H1 (cell line): ENCODE results near the gene EVC2. TPM values are rescaled to one million over a fixed set of nuclear protein-coding genes. Genes with fewer than 3 reads are reported as not detected.
"Not testable (repeated sequence)": the region's sequence is repeated elsewhere in the genome, so short reads cannot be mapped to it uniquely, and the experiment has no call there.

Experiments used
- CTCF ChIA-PET: fragments of 300-600 bp; sonication (Branson Sonifier 250); formaldehyde crosslinking; loops from one replicate; lab custom pipeline; 2021; ENCODE audit not compliant: partially characterized antibody; lab: Charles Lee
- POLR2A ChIA-PET: fragments of 300-600 bp; sonication (Branson Sonifier 250); formaldehyde crosslinking; loops from one replicate; lab custom pipeline; 2021; ENCODE audit warnings: inconsistent platforms; ENCODE audit not compliant: partially characterized antibody; lab: Charles Lee
- DNase-seq, 2 experiments: peaks; one replicate each; pipeline versions ENCODE4 v3.0.0 to v3.0.0-alpha.2; 2010 to 2022; ENCODE audit warnings: low spot score in 2 of 2, low read depth in 1 of 2, mixed read lengths in 1 of 2
- FAIRE-seq: peaks from 2 replicates; lab custom pipeline; 2011; peaks lifted over from hg19 to GRCh38; lab: Jason Lieb, UNC
- H2AFZ ChIP-seq: 2 replicates; pipeline ENCODE4 v1.8.1; 2012; ENCODE audit warnings: low read length, inconsistent platforms
- H2AK5ac ChIP-seq: 2 replicates; pipeline ENCODE4 v1.6.1; 2013; ENCODE audit warnings: low read depth, low read length
- H2BK120ac ChIP-seq: replicated peaks from 2 replicates; pipeline ENCODE3; 2013; ENCODE audit warnings: low read depth, low read length, inconsistent platforms
- H2BK12ac ChIP-seq: 2 replicates; pipeline ENCODE4 v1.6.1; 2013; ENCODE audit warnings: low read depth, low read length
- H2BK15ac ChIP-seq: 2 replicates; pipeline ENCODE4 v1.6.1; 2013; ENCODE audit warnings: low read length
- H2BK20ac ChIP-seq: 2 replicates; pipeline ENCODE4 v1.6.1; 2013; ENCODE audit warnings: low read length
- H2BK5ac ChIP-seq: 2 replicates; pipeline ENCODE4 v1.6.1; 2013; ENCODE audit warnings: low read depth, low read length
- H3K14ac ChIP-seq: 2 replicates; pipeline ENCODE4 v1.6.1; 2013; ENCODE audit warnings: inconsistent platforms; ENCODE audit not compliant: insufficient read length
- H3K18ac ChIP-seq: 2 replicates; pipeline ENCODE4 v1.6.1; 2013; ENCODE audit warnings: low read length; ENCODE audit errors: extremely low read depth
- H3K23ac ChIP-seq: 2 replicates; pipeline ENCODE4 v1.6.1; 2013; ENCODE audit warnings: inconsistent platforms; ENCODE audit not compliant: insufficient read length
- H3K23me2 ChIP-seq: 2 replicates; pipeline ENCODE4 v1.6.1; 2013; ENCODE audit warnings: low read depth, low read length
- H3K27ac ChIP-seq: 2 replicates; pipeline ENCODE4 v1.6.1; 2011; ENCODE audit warnings: low read depth, low read length, inconsistent platforms
- H3K27me3 ChIP-seq, 4 experiments: replicated peaks in 1 of 4; 1 replicate in 1 of 4; 2 replicates in 3 of 4; pipeline versions ENCODE4 v1.6.1 to v1.8.1; 2011 to 2013; ENCODE audit warnings: low read length in 3 of 4, mild to moderate bottlenecking in 3 of 4, inconsistent platforms in 2 of 4, mixed read lengths in 2 of 4, moderate library complexity in 1 of 4; ENCODE audit not compliant: control insufficient read depth in 3 of 4, insufficient read depth in 3 of 4; ENCODE audit errors: extremely low read depth in 1 of 4
- H3K36me3 ChIP-seq, 4 experiments: 2 replicates each; pipeline versions ENCODE4 v1.6.1 to v1.8.1; 2011 to 2013; ENCODE audit warnings: mild to moderate bottlenecking in 4 of 4, low read length in 3 of 4, moderate library complexity in 2 of 4, control low read depth in 1 of 4, inconsistent platforms in 1 of 4; ENCODE audit not compliant: insufficient read depth in 4 of 4, control insufficient read depth in 2 of 4
- H3K4ac ChIP-seq: replicated peaks from 2 replicates; pipeline ENCODE3; 2013; ENCODE audit warnings: low read length, low read depth, mixed read lengths, inconsistent platforms; ENCODE audit not compliant: insufficient read length
- H3K4me1 ChIP-seq, 4 experiments: replicated peaks in 1 of 4; 1 replicate in 1 of 4; 2 replicates in 3 of 4; pipeline versions ENCODE4 v1.6.1 to v1.8.1; 2011 to 2013; ENCODE audit warnings: low read length in 3 of 4, inconsistent platforms in 2 of 4, mixed read lengths in 1 of 4; ENCODE audit not compliant: insufficient read depth in 4 of 4, control insufficient read depth in 3 of 4
- H3K4me2 ChIP-seq, 2 experiments: 2 replicates each; pipeline versions ENCODE4 v1.6.1 to v1.8.1; 2011 to 2013; ENCODE audit warnings: low read depth in 2 of 2, low read length in 2 of 2, control low read depth in 1 of 2, inconsistent platforms in 1 of 2, mild to moderate bottlenecking in 1 of 2; ENCODE audit not compliant: insufficient read depth in 1 of 2
- H3K4me3 ChIP-seq, 4 experiments: fragments of 200-600, 300-600 bp in 1 of 4; sonication (generic), shearing (Covaris generic), sonication (Bioruptor Twin) in 1 of 4; 2 replicates each; pipeline versions ENCODE4 v1.5.1 to v1.8.1; 2011 to 2016; ENCODE audit warnings: low read length in 4 of 4, low read depth in 3 of 4, control low read depth in 2 of 4, inconsistent platforms in 2 of 4, mild to moderate bottlenecking in 2 of 4, mixed read lengths in 1 of 4, moderate library complexity in 1 of 4; ENCODE audit not compliant: insufficient read depth in 2 of 4; ENCODE audit errors: extremely low read depth in 1 of 4
- H3K56ac ChIP-seq: replicated peaks from 2 replicates; pipeline ENCODE3; 2013; ENCODE audit warnings: low read depth, mild to moderate bottlenecking, mixed read lengths, low read length, inconsistent platforms; ENCODE audit not compliant: insufficient read length
- H3K79me1 ChIP-seq: 2 replicates; pipeline ENCODE4 v1.6.1; 2013; ENCODE audit warnings: low read depth, low read length, control low read depth
- H3K79me2 ChIP-seq, 2 experiments: 2 replicates each; pipeline versions ENCODE4 v1.6.1 to v1.8.1; 2012 to 2013; ENCODE audit warnings: low read length in 2 of 2, mild to moderate bottlenecking in 2 of 2, inconsistent platforms in 1 of 2; ENCODE audit not compliant: insufficient read depth in 2 of 2, control insufficient read depth in 1 of 2
- H3K9ac ChIP-seq, 4 experiments: replicated peaks in 1 of 4; 1 replicate in 1 of 4; 2 replicates in 3 of 4; pipeline versions ENCODE4 v1.6.1 to v1.8.1; 2011 to 2013; ENCODE audit warnings: low read depth in 3 of 4, low read length in 3 of 4, control low read depth in 2 of 4, mild to moderate bottlenecking in 2 of 4, moderate library complexity in 2 of 4, inconsistent platforms in 1 of 4; ENCODE audit errors: extremely low read depth in 1 of 4
- H3K9me3 ChIP-seq, 2 experiments: 2 replicates each; pipeline versions ENCODE4 v1.6.1 to v1.8.1; 2012 to 2013; ENCODE audit warnings: mild to moderate bottlenecking in 2 of 2, moderate library complexity in 2 of 2, control low read depth in 1 of 2, inconsistent platforms in 1 of 2, low read depth in 1 of 2, low read length in 1 of 2, mixed read lengths in 1 of 2; ENCODE audit not compliant: insufficient read depth in 2 of 2
- H4K20me1 ChIP-seq, 2 experiments: replicated peaks in 1 of 2; 2 replicates each; pipeline versions ENCODE3 to v1.8.1; 2011 to 2013; ENCODE audit warnings: inconsistent platforms in 2 of 2, low read length in 2 of 2, mild to moderate bottlenecking in 1 of 2; ENCODE audit not compliant: insufficient read depth in 2 of 2, control insufficient read depth in 1 of 2
- H4K5ac ChIP-seq: 2 replicates; pipeline ENCODE4 v1.6.1; 2013; ENCODE audit warnings: low read length, low read depth, mixed read lengths, inconsistent platforms; ENCODE audit not compliant: insufficient read length
- H4K8ac ChIP-seq: 2 replicates; pipeline ENCODE4 v1.8.0; 2013; ENCODE audit warnings: mild to moderate bottlenecking, moderate library complexity, low read length, inconsistent platforms; ENCODE audit not compliant: insufficient read depth; ENCODE audit errors: extremely low read depth
- H4K91ac ChIP-seq: replicated peaks from 2 replicates; pipeline ENCODE3; 2013; ENCODE audit warnings: low read length, mixed read lengths, inconsistent platforms; ENCODE audit not compliant: insufficient read length
- CHD1 ChIP-seq: IDR thresholded peaks from 2 replicates; pipeline ENCODE4 v1.6.1; 2012; ENCODE audit warnings: low read depth, low read length, improper control_type of control experiment
- JUN ChIP-seq: IDR thresholded peaks from 2 replicates; pipeline ENCODE4 v1.6.1; 2011; ENCODE audit warnings: low read depth, mild to moderate bottlenecking, improper control_type of control experiment, low read length
- PHF8 ChIP-seq: fragments of 200-600 bp; sonication (generic); conservative IDR thresholded peaks from 2 replicates; pipeline ENCODE4 v1.7.1; 2012; ENCODE audit warnings: low read depth, mild to moderate bottlenecking, inconsistent platforms, low read length, moderate library complexity
- SP4 ChIP-seq: IDR thresholded peaks from 2 replicates; pipeline ENCODE4 v1.6.1; 2012; ENCODE audit warnings: low read length, inconsistent platforms
- TEAD4 ChIP-seq: IDR thresholded peaks from 2 replicates; pipeline ENCODE4 v1.6.1; 2012; ENCODE audit warnings: low read depth, low read length, inconsistent platforms, mixed read lengths
- WGBS, 2 experiments: shearing (Covaris generic) in 1 of 2; methylation state at CpG; one replicate each; pipeline versions ENCODE4 v1.1.6 to v1.1.7; 2013 to 2015; ENCODE audit warnings: low lambda C conversion rate in 2 of 2, mixed read lengths in 2 of 2, inconsistent platforms in 1 of 2, low coverage in 1 of 2, missing lambda C conversion rate in 1 of 2; ENCODE audit not compliant: insufficient replicate concordance in 2 of 2, insufficient coverage in 1 of 2, insufficient read length in 1 of 2; ENCODE audit errors: extremely low coverage in 1 of 2, missing lambda C conversion rate in 1 of 2; 5-methylcytosine and 5-hydroxymethylcytosine counted together
- polyA plus RNA-seq, 7 experiments: library from polyadenylated mRNA; depleted of rRNA in 3 of 7; stranded (reverse) in 5 of 7; unstranded in 2 of 7; fragments of >200 nt in 5 of 7; fragments of 200-250 nt in 2 of 7; gene quantifications; 1 replicate in 5 of 7; 2 replicates in 1 of 7; 4 replicates in 1 of 7; pipeline versions ENCODE4 v1.2.1 to v1.2.3, GENCODE V29; 2011 to 2013; ENCODE audit warnings: missing spikeins in 2 of 7, mixed read lengths in 2 of 7
- total RNA-seq: library from RNA; stranded (reverse); fragmentation: NEBNext Ultra II Directional; extraction: Animal tissue kit (Norgen Biotek cat#: 25700); gene quantifications from 2 replicates; pipeline ENCODE4 v1.2.1, GENCODE V29; 2021
- TF ChIP-seq, protein P1 (sequence below): IDR thresholded peaks from 2 replicates; pipeline ENCODE4 v1.6.1; 2011; ENCODE audit warnings: low read length, improper control_type of control experiment

EVC2 gene
- total and polyA plus RNA-seq, 2 of the 8 experiments (the other 6 are each of a cell fraction or from before 2014, with no cell fraction given): 0.73 to 5.9 TPM

GRCh38 chr4:5609306-5610007 is 98.9 kb downstream of the EVC2 start (continued):
- TF ChIP-seq, protein P1, sequence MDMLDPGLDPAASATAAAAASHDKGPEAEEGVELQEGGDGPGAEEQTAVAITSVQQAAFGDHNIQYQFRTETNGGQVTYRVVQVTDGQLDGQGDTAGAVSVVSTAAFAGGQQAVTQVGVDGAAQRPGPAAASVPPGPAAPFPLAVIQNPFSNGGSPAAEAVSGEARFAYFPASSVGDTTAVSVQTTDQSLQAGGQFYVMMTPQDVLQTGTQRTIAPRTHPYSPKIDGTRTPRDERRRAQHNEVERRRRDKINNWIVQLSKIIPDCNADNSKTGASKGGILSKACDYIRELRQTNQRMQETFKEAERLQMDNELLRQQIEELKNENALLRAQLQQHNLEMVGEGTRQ: no peak
- TF ChIP-seq PHF8 (no peak), JUN (no peak), TEAD4 (no peak), CHD1 (no peak), SP4 (no peak)
- TF ChIP-seq, all 59 proteins: peak for 0

DNA sequence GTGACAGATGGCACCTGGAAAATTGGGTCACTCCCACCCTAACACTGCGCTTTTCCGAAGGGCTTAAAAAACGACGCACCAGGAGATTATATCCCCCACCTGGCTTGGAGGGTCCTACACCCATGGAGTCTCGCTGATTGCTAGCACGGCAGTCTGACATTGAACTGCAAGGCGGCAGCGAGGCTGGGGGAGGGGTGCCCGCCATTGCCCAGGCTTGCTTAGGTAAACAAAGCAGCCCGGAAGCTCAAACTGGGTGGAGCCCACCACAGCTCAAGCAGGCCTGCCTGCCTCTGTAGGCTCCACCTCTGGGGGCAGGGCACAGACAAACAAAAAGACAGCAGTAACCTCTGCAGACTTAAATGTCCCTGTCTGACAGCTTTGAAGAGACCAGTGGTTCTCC is 114.5 kb downstream of the EVC2 start:
- H3K4ac ChIP-seq, H2BK12ac ChIP-seq, H4K5ac ChIP-seq, POLR2A ChIA-PET, H2BK5ac ChIP-seq, H2BK120ac ChIP-seq, H3K23me2 ChIP-seq, H3K79me1 ChIP-seq, H3K18ac ChIP-seq, H3K79me2 ChIP-seq, H2AK5ac ChIP-seq, H3K9ac ChIP-seq, H3K56ac ChIP-seq, DNase-seq, CTCF ChIA-PET, H3K14ac ChIP-seq, H2AFZ ChIP-seq, H4K20me1 ChIP-seq, H4K8ac ChIP-seq, H3K23ac ChIP-seq, H3K4me2 ChIP-seq, H2BK20ac ChIP-seq, FAIRE-seq, H3K27ac ChIP-seq, H2BK15ac ChIP-seq, H4K91ac ChIP-seq, H3K4me3 ChIP-seq, H3K27me3 ChIP-seq: not testable (repeated sequence)
- 91% methylated on average over 7 of the region's 10 CpGs; no CpG with 5 or more reads in 1 of the 2 experiments for WGBS, 2 experiments
- Histone ChIP-seq H3K36me3 (peaks cover 0 to 12% (median 0%) of the 10 kb centered on the region in 4 experiments; a peak in 2 of 8 replicates), H3K4me1 (peaks cover 0 to 13% (median 1%) of the 10 kb centered on the region in 4 experiments; a peak in 3 of 7 replicates), H3K9me3 (peaks cover 23 to 27% of the 10 kb centered on the region in 2 experiments)
